ENCODE results near the gene GBA2. TPM values are rescaled to one million over a fixed set of nuclear protein-coding genes. Genes with fewer than 3 reads are reported as not detected.

GBA2 gene
- total RNA-seq, 1 experiment from 2014 or later = 22.2 TPM

GRCh38 chr9:35738924-35739323 is 10.1 kb downstream of the GBA2 start:
- DNase-seq (ENCODE audit: low read depth) = no peak

DNA sequence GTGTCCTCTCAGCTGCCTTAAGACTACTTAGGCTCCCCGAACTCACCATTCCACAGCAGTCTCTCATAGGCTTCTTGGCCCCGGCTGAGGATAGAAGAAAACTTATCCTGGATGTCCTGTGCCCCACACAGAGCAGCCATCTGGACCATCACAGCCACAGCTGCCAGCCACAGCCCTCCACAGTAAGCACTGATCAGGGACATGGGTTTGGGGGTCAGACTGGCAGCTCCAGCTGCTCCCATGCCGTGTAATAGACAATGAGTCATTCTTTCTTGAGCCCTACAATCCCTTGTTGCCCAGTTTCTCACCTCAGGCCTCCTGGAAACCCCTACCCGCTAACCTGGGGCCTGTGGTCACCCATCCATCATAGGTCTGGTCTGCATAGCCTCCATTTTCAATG is 10.8 kb downstream of the GBA2 start:
- DNase-seq (ENCODE audit: low read depth) = no peak

- no peak for DNase-seq (ENCODE audit: low read depth)
Measured at GRCh38 chr9:35737143-35737542, 11.9 kb downstream of the GBA2 start.

- DNase-seq (ENCODE audit: low read depth) = peak; percentile 84
Measured at GRCh38 chr9:35736201-35736633, 12.8 kb downstream of the GBA2 start.

DNA sequence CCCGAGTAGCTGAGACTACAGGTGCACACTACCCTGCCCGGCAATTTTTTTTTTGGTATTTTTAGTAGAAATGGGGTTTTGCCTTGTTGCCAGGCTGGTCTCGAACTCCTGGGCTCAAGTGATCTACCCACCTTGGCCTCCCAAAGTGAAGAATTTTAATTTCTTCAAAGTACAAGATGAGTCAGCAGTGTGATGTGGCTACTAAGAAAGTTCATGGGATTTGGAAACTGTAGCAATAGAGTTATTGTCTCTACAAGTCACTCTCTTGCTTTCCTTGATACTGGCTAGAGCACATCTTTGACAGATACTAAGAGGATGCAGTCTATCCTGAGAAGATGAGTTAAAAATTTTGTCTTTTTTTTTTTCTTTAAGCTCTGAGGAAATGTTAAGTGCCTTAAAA is 14.9 kb downstream of the GBA2 start:
- no peak for DNase-seq (ENCODE audit: low read depth)

DNA sequence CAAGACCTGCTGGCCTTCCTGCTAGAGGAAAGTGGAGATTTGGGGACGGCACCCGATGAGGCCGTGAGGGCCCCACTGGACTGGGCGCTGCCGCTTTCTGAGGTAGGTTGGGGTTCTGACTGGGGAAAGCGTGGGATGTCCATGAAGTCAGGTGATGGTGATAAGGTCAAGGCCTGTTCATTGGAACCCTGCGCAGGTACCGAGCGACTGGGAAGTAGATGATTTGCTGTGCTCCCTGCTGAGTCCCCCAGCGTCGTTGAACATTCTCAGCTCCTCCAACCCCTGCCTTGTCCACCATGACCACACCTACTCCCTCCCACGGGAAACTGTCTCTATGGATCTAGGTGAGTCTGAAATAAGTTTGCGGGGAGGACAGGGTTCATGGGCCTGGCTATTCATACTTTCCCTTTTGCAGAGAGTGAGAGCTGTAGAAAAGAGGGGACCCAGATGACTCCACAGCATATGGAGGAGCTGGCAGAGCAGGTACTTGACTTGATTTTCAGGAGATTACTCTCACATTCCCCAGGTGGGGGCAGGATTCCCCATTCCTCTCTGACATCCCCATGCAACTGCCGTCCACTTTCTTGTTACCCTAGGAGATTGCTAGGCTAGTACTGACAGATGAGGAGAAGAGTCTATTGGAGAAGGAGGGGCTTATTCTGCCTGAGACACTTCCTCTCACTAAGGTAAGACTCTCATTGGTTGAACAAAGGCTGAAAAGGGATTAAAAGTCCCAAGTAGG is 16.1 kb downstream of the GBA2 start:
- DNase-seq (ENCODE audit: low read depth) = peak; percentile 86

DNA sequence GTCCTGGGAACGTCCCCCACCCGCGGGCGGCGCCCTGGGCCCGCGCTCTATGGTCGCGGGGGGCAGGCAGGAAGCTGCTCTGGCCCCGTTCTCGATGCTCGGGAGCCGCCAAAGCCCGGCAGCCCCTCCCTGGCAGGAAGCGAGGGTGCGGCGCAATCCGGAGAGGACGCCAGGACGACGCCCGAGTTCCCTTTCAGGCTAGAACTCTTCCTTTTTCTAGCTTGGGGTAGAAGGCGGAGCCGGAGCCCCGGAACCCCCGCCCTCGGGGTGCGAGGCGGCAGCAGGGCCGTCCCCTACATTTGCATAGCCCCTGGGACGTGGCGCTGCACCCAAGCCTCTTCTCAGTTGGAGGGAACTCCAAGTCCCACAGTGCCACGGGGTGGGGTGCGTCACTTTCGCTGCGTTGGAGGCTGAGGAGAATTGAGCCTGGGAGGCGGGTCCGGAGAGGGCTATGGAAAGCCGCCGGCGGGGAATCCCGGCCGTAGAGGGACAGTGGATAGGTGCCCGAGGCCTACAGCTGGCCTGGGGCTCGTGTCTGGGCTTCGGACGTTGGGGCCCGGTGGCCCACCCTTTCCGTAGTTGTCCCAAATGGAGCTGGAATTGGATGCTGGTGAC is 16.7 kb downstream of the GBA2 start, which contains the start of the genes CREB3 and TLN1:
CREB3 (plus strand) TSS at position 482 of the 615 bp plus-strand sequence; CDS start at position 589, 107 bp downstream.
TLN1 (minus strand) TSS at position 11 of the 615 bp plus-strand sequence. CDS start 6,501 bp downstream, outside the sequence.
- DNase-seq (ENCODE audit: low read depth) = peak; percentile 99

DNA sequence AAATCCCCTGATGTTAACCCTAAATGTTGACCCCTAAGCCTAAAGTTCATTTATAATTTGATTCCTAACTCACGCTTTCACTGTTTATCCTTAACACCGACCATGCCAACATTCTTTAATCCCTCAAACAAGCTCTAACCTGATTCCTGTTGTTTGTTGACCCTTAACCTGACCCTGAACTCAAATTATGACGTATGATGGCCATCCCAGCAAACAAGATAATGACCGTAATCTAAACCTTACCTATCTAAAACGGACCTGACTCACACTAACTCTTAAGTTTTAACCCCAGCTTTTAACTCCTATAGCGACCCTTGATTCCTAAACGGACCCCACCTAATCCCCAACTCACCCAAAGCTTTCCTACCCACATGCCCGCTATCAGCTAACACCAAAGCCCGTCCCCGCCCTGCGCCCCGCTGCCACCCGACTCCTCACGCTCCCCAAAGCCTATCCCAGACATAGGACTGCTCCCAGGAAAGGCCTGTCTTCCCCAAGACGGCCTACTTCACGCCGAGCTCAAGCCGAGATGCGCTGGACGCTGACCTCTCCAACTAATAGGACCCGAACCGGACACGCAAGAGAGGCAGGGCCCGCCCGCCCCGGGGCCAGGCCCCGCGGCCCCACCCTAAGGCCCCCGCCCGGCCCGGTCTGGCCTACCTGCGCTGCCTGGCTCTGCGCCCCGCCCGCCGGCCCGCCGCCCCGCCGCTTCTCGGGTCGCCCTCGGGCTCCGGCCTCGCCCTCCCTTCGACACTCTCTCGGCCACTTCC is 17.4 kb downstream of the GBA2 start:
- no peak for DNase-seq (ENCODE audit: low read depth)

DNA sequence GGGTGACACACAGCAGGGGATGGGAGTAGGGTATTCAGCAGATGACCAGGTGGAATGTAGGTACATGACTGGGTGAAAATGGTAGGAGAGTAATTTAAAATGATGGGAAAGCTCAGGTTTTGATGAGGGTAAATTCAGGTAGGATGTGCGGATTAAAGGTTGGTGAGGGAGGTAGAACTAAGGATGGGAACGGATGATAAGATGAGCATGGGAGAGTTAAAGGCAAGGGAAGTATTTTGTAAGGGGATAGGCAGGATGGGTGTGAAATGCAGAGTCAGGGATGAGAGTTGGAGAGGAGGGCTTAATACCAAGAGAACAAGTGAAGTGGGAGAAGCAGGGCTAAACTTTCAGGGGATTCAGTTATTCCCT is 18.6 kb downstream of the GBA2 start:
- no peak for DNase-seq (ENCODE audit: low read depth)

DNA sequence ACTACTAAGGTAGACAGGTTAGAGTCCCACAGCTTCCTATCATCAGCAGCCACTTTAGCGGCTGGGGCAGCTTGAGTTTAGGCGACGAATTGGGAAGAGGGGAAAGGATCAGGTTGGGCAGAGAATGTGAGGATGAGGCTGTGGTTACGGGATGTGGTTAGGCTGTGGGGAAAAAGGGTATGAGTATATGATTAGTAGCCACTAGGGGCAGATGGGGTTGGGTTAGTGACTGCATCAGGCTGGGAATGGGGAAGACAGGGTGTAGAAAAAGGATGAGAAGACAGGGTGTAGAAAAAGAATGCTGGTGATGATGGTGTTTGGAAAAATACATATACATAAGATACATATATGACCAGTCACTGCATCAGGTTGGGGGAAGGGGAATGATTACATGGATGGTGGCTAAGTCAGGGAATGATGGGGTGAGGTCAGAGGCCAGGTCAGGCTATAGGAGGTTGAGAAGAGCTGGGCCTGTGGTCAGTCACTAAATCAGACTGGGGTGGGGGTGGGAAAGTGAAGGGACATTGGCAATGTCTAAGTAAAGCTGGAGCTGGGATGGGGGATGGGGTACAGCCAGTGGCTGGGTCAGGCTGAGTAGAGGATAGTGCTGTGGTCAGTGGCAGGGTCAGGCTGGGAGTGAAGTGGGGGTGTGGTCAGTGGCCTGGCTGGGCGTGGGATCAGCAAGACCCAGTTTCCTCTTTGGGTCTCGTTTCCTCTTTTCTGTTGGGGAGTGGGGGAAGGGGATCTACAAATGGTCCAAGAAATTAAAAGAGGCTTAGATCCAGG is 19.1 kb downstream of the GBA2 start:
- peak; percentile 95 for DNase-seq (ENCODE audit: low read depth)

DNA sequence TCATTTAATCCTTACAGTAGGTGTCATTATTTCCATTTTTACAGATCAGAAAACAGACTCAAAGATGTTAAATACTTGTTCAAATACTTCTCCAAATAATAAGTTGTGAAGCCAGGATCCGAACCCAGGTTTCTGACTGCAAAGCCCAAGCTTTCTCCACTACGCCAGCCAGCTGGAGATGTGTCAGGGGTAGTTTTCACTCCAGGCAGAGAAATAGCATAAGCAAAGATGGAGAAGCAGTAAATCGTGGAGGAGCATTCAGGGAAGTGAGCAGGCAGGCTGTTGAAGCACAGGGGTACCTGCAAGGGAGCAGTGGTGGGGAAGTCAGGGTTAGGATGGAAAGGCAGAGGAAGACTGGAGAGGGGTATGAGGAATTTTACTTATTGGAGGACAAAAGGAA is 19.9 kb downstream of the GBA2 start:
- DNase-seq (ENCODE audit: low read depth) = no peak

DNA sequence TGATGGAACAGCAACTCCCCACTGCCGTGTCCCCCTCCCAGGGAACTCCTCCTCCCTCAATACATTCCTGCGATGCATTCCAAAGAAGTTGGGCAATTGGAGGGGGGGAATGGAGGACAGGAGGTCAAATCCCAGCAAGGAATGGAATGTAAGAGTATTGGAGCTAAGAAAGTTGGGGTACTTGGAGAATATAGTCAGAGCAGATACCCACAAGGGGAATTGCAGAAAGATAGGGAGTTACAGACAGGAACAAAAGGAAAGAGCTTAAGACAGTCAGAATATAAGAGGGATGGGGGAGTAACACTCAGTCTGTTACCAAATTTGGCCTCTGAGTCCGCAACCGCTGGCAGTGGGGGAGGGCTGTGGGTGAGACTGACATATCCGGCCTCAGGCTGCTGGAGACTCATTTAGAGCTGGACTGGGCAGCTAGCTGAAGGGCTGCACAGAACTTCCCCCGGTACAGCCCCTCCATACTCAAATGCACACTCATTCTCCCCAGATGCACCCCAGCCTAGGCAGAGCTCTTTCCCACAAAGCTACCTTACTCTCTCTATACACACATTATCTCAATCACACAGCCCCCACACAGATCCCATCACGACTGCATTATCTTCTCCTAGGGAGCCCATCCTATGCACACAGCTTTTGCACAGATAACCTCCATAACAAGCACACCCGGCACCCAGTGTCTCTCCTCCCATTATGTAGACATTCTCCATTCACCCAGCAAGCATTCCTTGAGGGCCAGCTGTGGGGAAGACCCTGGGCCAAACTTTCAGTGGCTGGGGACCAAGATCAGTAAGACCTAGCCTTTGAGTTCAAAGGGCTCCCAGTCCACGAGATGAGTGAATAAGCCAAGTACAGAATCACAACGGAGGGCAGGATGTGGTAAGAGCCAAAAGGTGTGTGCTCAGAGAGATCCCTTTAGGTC is 20.7 kb downstream of the GBA2 start:
- DNase-seq (ENCODE audit: low read depth) = peak; percentile 93

DNA sequence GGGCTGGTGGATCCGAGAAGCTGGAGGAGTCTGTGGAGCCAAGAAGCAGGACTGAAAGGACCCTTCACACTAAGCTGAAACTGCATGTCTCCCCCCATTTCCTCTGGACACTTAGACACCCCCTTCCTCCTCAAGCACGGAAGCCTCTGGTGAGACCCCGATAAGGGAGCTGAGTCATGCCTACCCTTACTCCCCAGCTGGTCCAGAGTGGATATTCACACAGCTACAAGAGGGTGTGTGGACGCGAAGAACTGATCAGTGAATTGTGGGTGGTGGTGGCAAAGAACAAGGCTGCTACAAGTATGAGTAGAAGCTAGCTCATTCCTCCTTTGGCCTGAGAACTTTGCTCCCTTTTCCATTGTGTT is 21.4 kb downstream of the GBA2 start:
- DNase-seq (ENCODE audit: low read depth) = no peak

DNA sequence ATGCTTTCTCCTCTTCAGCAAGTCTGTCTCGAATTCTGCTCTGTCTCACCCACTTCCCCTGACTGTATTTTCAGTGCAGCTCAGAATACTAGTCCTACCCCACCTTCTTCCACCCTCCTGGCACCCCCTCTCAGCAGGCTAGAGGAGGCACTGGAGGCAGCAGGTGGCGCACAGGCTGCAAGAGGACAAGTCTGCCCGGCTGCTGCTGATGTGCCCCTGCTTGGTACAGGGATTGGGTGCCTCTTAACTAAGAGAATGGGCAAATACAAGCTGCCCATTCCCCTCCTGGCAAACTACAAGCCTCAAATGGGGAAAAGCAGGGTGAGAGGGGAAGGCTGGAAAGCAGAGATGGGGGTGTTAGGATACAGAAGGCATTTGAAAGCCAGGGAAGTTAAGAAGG is 22.1 kb downstream of the GBA2 start:
- peak; percentile 51 for DNase-seq (ENCODE audit: low read depth)

DNA sequence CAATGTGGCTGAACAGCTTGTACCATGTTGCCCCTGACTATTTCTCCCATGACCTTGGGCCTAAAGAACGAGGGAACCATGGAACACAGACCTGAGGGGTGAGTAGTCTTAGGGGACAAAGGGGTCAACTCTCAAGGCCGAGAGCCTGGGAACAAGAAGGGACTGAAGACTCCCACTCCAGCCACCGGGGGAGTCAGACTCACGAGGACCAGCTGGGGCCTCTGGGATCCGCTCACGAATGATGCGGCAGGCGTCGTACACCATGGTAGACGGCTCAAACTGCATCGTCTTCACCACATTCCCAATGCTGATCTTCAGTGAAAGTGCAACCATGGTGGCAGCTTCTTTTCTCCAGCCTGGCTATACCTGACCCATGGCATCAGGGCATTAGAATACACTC is 23.7 kb downstream of the GBA2 start:
- no peak for DNase-seq (ENCODE audit: low read depth)

DNA sequence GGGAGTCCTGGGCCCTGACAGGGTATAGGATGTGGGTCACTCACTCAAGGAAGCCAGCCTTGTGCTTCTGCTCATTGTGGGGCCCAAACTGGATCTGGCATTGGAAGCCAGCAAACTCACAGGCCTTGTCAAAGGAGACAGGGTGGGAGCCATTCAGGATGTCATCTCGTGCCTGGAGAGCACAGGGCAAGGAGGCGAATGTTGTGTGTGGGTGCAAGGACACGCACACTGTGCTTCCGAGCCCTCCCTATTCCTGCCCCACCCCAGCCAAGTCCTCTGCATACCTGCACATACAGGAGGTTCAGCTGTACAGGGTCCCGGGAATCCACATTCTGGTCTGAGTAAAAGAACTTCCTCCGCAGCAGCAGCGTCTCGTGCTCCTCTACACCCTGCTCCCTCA is 25.1 kb downstream of the GBA2 start:
- DNase-seq (ENCODE audit: low read depth) = no peak

DNA sequence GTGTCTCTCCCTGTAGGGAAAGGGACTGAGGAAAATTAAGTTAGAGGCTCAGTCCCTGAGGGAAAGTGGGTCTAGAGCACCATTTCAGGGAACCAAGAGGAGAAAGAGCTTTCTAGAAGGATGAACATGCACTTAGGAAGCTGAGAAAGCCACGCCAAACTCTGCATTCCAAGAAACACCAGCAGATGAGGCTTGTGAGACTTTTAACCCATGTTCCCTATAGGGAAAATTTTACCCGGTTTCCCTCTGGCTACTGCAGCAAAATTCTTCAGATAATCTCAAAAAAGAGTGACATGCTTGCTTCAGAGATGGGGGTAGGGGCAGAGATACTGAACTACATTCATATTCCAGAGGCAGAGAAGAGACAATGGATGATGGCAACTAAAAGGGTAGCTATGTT is 25.6 kb downstream of the GBA2 start:
- no peak for DNase-seq (ENCODE audit: low read depth)

DNA sequence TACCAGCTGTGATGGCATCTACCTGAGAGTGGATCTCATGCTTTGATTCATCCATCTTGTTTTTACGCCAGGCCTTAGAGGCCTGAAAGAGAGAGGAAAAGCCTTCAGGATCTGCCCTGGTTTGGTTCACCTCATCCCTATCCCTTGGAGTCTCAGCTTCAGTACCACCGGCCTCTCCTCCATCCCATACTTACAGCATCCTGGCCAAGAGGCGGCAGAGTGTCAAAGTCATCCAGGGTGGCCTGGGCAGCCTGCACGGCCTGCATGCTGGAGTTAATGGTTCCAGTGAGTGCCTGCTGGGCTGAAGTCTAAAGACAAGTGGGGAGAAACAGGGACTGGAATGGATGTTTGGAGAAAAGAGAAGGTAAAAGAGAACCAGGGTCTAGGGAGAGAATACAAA is 29.5 kb downstream of the GBA2 start:
- DNase-seq (ENCODE audit: low read depth) = no peak

DNA sequence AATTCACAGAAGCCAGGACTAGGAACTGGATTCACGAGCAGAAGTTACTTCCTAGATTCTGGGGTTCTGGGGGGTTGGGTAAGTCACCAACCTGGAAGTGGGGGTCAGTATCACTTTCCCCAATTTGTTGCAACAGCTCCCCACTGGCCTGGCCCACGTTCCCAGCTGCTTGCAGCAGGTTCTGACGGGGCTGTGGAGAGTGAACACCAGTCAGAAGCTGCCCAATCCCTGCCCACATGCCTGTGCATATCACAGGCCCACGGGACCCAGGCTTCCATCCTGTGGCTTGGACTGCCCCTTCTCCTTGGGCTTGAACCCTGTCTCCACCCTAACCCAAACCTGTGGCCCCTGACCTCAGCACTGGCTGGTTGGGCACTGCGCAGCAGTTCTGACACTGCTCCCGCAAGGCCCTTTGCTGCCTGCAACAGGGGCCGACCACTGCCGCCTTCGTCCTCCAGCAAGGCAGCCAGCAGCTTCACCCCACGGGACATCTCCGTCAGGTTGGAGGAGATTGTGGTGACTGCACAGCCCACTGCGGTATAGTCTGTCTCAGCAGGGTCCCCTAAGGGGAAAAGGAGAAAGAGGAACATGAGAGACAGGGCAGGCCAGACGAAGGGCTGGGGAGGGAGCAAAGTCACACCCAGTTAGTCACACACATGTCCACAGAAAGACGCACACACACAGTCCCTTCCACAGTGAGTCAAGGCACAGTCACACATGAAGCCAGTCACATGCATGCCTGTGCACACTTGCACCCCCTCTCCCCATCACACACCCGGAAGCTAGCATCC is 30.1 kb downstream of the GBA2 start:
- no peak for DNase-seq (ENCODE audit: low read depth)
